Stimulated activated CD8-positive, alpha-beta memory T cell treated with anti-CD3 and anti-CD28 coated beads, Interleukin-12 subunit alpha, Interleukin-12 subunit beta, amount 100 ng/mL, for 24 hours (primary cell): ENCODE measurements around the gene SEPTIN7.

Source experiments
- DNase-seq: peaks from one replicate; pipeline ENCODE4 v3.0.0-alpha.2; 2020; ENCODE audit errors: extremely low read depth

Gene SEPTIN7

DNA sequence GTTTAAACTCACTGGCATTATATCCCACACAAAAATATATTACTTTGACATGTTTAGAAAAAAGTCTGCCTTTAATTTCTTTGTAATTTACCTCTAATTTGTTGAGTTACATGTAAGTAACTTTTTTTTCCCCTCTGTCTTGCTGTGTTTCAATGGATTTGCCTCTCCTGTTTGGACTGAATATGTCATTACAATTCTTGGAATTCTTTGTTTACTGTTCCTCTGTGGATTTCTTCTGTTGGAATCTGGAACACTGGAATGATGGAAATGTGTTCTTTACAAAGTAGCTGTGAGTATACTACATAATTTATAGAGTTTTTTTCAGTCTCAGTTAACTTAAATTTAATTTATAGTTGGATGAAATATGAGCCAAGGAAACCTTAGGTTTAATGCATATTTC lies 30.4 kb downstream of the SEPTIN7 start:
- no peak for DNase-seq

DNA sequence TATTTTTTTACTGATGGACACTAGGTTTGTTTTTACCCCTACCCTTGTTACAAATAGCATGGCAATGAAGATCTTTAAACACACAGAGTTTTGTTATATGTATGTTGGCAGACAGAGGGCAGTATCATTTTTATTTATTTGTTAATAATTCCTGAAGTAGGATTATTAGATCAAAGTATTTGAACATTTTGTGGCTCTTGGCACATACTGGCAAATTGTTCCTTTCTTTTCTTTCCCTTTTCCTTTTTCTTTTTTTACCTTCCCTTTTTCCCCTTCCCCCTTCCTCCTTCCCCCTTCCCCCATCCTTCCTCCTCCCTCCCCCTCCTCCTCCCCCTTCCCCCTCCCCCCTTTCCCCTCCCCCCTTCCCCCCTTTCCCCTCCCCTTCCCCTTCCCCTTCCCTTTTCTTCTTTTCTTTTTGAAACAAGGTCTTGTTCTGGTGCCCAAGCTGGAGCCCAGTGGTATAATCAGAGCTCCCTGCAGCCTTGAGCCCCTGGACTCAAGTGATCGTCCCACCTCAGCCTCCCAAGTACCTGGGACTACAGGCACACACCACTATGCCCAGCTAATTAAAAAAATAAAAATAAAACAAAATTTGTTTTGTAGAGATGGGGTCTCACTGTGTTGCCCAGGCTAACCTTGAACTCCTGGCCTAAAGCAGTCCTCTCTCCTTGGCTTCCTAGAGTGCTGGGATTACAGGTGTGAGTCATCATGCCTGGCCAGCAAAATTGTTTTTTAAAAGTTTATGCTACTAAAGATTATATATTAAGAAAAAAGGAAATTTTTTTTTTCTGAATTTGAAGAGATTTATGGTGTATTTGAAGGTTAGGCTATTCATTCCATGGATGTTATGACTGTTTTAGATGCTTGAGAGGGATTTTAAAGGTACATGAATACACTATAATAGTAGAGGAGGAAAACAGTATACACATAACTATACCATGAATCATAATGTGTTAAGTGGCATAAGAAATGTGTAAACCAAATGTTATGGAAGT lies 39.3 kb downstream of the SEPTIN7 start:
- no peak for DNase-seq

GRCh38 chr7:35846816-35847412 lies 46.1 kb downstream of the SEPTIN7 start:
- DNase-seq, result no peak

DNA sequence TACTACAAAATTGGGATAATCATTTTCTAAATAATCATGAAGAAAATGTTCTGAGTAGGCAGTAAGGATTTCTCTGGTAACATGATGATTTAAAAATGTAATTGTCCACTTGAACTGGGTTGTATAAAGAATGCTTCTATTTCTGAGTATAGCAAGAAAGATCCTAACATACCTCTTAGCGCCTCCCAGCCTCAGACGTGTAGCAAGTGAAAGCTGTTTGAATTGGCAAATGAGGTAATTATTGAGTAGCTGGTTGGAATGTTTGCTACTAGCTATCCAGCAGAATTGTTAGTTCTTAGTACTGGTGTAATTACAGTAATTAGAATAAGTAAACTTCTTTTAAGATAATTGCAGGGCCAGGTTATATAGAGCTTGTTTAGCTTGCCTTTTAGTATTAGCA lies 47.9 kb downstream of the SEPTIN7 start:
- no peak for DNase-seq

DNA sequence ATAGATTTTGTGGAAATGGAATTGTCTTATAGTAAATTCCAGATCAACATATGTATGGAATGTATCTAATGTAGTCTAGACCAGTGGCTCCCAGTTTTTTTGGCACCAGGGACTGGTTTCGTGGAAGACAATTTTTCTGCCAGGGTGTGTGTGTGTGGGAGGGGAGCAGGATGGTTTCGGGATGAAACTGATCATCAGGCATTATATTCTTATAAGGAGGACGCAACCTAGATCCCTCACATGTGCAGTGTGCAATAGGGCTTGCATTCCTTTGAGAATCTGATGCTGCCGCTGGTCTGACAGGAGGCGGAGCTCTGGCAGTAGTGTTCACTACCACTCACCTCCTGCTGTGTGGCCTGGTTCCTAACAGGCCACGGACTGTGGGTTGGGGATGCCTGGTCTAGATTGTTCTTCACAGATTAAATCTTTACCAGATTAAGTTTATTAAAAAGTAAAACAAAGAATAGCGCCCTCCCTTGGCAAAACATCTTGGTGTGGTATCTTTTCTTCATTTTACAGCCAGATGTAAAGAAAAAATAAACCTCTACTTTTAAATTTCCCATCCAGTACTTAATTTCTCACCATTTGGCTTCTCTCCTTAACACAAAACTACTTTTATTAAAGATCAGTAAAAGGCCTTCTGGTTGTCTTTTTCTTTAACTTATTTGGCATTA lies 48.4 kb downstream of the SEPTIN7 start:
- DNase-seq, result no peak

DNA sequence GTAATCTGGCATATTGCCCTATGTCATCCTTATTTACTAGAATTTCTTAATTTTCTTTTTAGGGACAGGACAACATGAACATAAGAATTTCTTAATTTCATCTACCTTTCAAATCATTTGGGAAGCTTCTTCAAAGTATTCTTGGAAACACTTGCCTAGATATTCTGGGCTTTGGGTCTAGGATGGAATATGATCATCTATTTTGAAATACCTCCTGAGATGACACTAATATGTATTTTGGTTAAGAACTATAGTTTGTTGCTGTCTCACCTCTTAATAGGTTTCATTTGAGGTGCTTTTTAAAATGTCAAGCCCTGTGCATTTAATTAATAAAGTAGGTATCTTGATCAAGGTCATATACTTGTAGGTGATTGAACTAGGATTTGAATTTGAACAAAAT lies 49.1 kb downstream of the SEPTIN7 start:
- DNase-seq, result no peak
